ENCODE results near the gene MAN1C1.

DNA sequence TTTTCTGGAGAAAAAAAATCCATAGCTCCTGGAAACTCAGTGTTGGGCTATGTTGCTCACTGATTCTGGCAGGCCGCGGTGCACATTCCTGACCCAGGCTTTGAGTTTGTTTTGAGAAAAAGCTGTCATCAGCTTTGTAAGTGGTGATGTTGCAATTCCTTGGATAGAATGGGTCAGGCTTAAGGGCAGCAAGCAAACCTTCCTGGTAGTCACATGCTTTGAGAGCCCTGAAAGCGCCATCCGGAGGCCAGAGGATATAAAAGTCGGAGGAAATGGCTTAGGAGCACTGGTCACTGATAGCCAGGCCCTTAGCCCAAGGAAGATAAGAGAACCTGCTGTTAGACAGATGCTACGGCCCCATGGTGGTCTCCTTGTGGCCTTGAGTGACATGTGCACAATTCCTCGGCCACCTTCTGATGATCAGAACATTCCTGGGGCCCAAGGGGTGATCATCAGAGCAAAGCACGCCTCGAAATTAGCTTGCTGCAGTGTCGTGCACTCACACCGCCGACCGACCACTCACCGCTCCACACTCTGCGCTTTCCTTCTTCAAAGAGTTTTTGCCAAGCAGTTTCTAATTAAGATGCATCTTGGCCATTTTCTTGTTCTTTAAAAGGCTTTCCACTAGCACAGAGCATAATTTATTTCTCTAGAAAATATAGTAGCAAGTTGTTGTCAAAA, 78.6 kb downstream of the MAN1C1 start:
- TF ChIP-seq, protein P1, sequence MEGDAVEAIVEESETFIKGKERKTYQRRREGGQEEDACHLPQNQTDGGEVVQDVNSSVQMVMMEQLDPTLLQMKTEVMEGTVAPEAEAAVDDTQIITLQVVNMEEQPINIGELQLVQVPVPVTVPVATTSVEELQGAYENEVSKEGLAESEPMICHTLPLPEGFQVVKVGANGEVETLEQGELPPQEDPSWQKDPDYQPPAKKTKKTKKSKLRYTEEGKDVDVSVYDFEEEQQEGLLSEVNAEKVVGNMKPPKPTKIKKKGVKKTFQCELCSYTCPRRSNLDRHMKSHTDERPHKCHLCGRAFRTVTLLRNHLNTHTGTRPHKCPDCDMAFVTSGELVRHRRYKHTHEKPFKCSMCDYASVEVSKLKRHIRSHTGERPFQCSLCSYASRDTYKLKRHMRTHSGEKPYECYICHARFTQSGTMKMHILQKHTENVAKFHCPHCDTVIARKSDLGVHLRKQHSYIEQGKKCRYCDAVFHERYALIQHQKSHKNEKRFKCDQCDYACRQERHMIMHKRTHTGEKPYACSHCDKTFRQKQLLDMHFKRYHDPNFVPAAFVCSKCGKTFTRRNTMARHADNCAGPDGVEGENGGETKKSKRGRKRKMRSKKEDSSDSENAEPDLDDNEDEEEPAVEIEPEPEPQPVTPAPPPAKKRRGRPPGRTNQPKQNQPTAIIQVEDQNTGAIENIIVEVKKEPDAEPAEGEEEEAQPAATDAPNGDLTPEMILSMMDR (IDR thresholded peaks at IDR 0.05): no peak
- TF ChIP-seq POLR2AphosphoS5 (IDR thresholded peaks at IDR 0.05; ENCODE audit: low read depth, low read length) (no peak), TCF7L2 (IDR thresholded peaks at IDR 0.05; ENCODE audit: low read depth, low read length) (no peak), REST (IDR thresholded peaks at IDR 0.05; ENCODE audit: insufficient read depth in 1 of 2, low read depth in 2 of 2, low read length in 1 of 2) (no peak)
